ENCODE measurements around the gene AMOTL1.

Gene AMOTL1, protein sequence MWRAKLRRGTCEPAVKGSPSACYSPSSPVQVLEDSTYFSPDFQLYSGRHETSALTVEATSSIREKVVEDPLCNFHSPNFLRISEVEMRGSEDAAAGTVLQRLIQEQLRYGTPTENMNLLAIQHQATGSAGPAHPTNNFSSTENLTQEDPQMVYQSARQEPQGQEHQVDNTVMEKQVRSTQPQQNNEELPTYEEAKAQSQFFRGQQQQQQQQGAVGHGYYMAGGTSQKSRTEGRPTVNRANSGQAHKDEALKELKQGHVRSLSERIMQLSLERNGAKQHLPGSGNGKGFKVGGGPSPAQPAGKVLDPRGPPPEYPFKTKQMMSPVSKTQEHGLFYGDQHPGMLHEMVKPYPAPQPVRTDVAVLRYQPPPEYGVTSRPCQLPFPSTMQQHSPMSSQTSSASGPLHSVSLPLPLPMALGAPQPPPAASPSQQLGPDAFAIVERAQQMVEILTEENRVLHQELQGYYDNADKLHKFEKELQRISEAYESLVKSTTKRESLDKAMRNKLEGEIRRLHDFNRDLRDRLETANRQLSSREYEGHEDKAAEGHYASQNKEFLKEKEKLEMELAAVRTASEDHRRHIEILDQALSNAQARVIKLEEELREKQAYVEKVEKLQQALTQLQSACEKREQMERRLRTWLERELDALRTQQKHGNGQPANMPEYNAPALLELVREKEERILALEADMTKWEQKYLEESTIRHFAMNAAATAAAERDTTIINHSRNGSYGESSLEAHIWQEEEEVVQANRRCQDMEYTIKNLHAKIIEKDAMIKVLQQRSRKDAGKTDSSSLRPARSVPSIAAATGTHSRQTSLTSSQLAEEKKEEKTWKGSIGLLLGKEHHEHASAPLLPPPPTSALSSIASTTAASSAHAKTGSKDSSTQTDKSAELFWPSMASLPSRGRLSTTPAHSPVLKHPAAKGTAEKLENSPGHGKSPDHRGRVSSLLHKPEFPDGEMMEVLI

DNA sequence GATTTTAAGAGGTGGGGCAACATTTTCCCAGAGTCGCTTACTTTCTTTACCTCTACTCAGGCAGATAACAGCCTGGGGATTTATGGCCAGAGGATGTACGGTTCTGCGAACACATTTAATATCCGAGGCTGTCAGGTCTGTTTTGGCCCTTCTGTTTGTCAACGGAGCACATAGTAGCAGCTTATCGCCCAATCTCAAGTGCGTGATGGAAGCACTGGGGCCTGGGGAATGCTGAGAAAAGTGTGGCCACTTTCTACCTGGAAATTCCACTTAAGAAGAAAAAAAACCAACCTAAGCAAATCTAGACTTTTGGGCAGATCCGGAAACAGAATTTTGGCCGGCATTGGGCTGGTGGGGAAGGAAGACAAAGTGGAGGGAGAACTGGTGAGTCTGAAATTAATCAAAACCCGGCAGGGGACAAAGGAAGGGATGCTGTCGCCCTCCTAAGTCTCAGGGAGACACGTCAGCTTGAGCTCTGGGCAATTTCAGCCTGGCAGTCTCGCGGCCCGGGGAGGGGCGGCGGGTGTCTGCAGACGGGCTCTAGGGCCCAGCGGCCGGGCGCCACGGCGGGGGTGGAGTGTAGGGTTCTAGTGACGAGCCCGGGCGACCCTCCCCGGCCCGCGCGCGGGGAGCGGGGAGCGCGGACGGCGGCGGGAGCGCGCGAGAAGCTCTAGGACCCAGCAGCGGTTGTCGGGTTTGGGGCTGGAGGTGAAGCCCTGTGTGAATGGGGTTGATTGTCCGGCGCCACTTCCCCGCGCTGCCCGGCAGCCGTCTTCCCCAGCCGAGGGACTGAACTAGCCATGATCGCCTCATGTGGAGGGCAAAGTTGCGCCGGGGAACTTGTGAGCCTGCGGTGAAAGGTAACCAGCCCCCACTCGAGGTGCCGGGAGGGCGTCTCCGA, at the start of gene AMOTL1:
Gene AMOTL1 (plus strand): TSS at position 656 of the 901 bp plus-strand sequence. CDS start 156 bp downstream, at position 812.
- no peak for DNase-seq (ENCODE audit: low read depth)

DNA sequence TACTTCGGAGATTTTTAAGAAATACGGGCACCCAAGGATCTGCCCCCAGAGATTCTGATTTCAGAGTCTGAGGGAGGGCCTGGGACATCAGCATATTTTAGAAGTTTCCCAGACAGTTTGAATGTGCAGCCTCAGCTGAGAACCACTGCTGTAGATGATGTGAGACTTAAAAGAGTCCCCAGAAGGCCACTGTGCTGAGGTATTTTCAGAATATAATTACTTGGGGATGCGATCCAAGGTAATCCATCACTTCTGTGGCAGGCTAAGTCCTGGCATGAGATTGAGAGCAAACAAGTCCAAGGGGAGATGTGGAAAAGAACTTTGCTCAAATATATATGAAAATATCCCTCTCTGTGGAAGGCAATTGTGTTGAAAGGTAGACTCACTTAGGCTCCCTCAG, 48.3 kb upstream of the AMOTL1 start:
- DNase-seq (ENCODE audit: low read depth), result no peak

DNA sequence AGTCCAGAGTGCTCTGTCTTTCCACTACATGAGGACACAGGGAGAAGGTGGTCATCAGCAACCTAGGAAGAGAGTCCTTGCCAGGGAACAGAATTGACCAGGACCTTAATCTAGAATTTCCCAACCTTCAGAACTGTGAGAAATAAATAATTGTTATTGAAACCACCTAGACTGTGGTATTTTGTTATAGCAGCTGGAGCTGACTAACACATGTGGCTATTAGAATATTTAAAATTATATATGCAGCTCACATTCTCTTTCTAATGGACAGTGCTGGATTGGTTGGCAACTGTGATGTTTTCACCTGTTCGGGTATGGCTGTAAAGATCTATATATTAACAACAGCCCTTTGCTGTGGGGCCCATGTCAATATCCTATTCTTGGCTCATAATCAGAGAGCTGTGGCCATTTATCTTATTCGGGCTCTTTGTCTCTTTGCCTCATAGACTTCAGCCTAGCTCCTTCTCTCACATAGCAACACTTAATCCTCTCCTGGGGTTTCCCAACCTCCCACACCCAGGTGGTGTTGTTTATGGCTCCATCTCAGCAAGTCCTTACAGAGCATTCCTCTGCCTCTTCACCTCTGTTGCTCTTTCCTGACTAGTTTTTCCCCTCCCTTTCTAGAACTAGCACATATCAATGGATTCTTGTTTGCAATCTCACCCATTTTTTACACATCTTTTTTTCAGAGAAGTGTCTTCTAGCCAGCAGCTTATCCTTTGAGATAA, 46.4 kb upstream of the AMOTL1 start:
- no peak for DNase-seq (ENCODE audit: low read depth)

DNA sequence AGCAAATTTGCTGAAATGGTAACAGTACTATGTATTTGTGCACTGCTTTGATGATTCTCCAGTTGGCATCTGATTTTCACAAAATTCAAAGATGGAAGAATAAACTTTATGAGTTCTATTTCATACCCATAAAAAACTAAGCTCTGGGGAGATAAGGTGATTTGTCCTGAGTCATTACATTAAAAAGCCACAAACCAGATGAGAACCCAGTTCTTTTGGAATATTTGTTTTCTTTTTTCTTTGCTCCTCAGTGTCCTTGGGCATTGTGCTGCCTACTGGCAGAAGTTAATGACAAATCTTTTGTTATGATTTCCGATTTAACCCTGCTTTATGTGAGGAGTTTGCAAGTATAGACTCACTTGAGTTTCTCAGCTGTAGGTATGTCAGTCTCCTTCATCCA, 45.4 kb upstream of the AMOTL1 start:
- DNase-seq (ENCODE audit: low read depth), result no peak

DNA sequence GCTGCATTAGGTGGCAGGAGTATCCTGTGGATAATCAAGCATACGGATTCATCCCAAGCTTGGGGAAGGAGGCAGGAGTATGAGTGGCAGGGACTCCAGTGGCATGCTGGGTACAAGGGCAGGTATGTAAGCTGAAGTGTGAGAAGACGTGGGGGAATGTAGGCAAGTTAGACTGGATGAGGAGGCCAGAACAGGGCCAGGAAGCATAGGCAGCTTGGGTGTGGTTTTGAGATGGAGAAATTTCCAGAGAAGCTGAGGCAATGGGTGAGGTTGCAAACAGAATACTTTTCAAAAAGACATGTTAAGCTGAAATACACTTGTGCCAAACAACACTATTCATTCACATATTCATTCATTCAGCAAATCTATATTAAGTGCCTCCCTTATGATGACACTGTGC, 43.1 kb upstream of the AMOTL1 start:
- no peak for DNase-seq (ENCODE audit: low read depth)

DNA sequence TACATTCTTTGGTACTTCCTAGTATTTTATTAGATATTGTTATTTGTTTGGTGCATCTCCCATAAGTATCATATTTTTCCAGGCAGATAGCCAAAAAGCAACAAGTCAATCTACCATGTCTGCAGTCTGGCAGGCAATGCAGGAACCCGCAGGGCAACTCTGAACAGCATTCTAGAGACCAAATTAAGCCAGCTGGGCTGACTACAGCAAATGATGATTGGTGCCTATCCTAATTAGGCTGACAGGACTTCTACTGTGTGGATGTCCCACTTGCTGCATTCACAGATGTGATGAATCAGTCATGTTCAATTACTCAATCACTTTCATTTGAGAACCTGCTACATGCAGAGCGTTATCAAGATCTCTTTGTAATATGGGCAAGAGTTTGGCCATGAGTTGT, 40.3 kb upstream of the AMOTL1 start:
- DNase-seq (ENCODE audit: low read depth), result no peak

DNA sequence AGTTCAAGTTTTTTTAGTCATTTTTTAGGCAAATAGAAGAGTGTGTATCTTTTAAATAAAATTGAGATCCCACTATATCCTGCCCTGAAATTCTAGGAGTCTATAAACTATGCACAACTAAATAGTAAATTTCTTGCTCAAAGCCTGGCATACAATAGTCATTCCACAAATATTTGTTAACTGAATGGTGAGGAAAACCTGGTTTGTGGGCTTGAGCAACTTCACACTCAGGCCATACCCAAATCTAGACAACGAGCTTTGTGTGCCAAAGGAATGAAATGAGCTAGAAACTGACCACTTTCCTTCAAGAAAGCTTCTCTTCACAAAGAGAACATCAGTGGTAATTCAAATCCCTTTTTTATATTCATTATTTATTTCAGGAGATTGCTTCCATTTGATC, 39.6 kb upstream of the AMOTL1 start:
- no peak for DNase-seq (ENCODE audit: low read depth)

DNA sequence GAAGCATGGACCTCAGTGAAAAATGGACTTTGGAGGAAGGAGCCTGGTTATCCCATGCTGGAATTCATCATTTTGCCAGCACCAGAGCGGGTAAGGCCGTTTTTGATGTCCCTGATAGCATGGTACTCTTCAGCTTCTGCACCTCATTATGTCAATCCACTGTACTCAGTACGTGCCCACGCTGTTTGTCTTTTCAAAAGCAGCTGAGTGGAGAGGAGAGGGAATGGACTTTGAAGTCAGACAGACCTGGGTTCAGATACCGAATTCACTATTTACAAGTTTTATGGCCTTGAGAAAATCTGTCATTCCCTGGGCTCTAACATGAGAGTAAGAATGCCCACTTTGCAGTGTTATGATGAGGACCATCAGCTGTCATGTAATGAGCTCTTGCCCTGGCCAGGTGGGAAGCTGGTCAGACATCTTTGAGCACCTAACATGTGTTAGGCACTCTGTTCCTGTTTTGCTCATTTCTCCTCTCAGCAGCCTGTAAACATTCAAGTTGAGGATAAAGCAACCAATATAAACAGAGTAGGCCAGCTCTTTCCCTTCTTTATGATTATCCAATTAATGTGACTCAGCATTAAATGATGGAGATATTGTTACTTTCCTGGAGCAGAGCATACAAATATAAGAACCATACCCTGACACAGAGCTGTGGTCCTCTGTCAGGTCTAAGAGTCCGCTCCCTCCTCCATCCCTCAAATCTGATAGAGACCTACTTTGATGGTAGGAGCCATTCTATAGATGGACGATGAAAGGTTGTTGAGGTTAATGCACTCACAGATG, 39.0 kb upstream of the AMOTL1 start:
- DNase-seq (ENCODE audit: low read depth), result no peak

DNA sequence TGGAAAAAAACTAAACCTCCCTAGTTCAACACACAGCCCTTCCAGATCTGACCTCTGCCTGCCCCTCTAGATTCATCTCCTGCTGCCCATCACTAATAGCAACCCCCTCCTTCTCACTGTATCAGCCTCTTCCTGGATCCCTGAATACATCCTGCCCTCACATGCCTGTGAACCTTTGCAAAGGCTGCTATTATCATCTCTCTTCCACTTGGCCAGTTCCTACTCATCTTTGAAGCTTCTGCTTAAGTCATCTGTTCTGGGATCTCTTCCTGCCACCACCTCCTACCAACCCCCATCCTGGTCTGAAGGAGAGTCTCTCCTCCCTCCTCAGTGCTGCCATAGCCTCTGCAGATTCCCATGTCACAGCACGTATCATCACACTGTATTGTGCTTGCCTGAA, 38.0 kb upstream of the AMOTL1 start:
- no peak for DNase-seq (ENCODE audit: low read depth)

DNA sequence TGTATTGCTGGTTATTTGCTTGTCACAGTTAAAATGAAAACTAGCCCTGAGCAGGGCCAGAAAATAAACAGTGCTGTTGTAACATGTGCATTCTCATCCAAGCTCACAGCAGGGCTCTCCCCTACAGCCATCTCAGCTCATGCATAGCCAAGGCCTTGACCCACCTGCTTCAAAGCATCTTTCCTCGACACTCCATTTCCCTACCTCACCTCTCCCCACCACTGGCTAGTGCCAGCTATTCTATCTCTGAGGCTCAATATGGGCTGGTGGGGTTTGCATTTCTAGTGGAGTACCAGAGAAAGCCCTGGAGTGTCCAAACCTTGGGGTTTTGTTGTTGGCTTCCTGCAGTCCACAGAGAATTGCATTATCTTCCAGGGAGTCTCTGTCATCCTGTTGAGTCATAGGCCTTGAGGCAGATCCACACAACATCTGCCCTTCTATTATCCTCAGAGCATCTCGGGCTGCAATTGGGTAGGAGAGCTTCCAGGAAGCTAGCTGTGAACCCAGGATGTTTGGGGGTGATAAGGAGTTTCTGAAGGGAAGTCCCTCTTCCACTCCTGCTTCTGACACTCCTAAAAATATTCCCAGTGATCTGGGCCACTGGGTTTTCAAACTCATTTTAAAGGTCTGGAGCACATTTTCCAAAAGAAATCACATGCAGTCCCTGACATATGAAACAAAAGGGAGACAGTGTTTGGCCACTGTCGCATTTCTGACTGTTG, 36.1 kb upstream of the AMOTL1 start:
- no peak for DNase-seq (ENCODE audit: low read depth)

DNA sequence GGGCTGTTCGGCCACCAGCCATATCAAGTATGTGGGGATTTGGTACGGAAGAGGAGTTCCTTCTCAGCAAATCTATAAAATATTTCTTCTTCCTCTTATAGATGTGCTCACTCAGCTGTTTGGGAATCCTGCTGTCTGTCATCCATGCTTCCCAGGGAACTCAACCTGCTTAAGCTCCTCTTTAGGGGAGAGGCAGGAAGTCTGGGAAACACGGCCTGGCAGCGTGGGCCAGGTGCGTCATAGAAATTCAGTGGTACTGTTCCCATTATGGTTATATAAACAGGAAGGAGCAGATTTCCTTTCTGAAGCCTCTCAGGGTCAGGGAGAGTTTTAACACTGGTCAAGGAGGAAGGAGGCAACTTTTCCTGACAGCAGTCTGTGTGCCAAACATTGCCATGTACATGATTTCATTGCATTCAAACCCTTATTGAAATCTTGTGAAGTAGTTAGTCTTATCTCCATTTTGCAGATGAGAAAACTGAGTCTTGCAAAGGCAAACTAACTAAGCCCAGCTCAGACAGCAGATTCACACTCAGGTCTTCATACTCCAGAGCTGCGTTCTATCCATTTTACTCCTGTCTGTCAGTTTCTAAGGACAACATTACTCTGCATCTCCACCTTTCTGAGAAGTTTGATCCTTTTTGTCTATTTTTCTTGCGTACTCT, 35.4 kb upstream of the AMOTL1 start:
- DNase-seq (ENCODE audit: low read depth), result no peak

DNA sequence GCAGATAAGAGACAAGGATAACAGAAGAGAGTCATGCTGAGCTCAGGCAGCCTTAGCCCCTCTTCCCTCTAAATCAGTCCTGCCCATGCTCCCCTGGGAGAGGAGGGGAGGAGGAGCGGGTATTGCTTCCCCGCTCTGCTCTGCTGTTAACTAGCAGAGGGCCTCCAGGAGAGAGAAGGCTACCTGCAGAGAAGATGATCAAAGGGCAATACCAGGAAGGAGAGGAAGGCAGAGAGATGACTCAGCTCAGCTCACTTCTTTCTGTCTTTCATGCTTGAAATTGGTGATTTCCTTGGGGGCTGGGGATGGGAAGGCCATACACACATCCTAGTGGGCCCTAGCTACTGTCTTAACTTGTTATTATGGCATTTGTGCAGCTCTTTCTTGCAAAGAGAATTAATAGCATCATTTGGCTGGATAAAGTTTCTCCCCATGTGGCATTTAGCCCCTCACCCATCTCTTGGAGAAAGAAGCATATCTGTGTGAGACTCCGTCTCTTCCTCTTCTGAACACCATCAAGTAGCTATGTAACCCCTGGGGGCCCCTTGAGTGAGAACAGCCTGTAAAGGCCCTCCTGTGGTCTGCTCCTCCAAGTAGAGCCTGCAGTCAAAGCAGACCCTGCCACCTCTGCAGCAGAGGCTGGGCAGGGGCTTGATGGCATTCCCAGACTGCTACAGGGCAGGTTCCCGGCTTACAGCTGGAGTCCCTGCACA, 33.4 kb upstream of the AMOTL1 start:
- DNase-seq (ENCODE audit: low read depth), result no peak

DNA sequence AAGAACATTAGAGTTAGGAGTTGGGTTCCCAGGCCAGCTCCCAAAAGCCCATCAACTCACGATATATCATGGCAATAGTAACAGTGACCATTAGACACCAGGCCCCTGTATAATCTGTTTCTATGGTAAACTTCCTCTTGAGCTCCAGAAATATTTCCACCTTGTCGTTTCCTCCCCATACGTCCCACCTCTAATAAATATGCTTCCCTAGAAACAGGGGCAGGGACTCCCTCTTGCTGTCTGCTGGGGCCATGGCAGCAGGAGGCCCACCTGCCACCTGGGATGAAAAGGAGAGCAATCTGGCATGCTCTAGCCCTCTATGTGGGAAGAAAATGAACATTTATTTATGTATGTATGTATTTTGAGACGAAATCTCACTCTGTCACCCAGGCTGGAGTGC, 32.2 kb upstream of the AMOTL1 start:
- no peak for DNase-seq (ENCODE audit: low read depth)

DNA sequence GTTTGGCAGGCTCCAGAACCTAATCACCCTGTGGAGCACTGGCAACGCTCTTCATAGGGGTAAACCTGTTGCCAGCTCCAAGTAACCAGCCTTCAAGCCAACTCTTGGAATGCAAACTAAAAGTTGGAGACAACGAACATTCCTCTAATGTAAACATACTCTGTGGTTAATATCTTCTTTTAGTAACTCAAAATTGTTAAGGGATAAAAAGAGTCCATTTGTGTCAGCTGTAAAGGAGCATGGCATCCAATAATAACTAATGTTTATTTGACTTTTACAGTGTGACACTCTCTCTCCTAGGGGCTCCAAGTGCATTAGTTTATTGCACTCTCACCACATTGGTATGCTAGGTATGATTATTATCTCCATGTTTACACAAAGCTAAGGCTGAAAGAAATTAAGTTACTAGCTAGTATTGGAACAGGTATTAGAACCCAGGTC, 31.0 kb upstream of the AMOTL1 start:
- no peak for DNase-seq (ENCODE audit: low read depth)

DNA sequence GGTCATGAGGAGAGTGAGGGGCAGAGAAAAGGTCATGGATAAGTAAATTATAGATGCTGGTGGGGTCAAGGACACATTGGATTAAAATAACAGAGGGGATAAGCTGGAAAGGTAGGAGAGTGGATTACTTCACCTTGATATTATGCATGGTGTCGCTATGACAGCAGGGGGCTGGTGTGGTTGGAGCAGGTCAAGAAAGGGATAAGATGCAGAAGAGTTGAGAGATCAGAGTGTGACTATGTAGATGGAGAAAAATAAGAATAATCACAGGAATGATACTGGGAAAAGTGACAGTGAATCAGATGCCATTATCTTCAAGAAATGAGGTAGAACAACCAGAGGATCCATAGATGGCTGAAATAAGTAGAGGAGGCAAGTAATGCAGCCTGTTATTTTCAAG, 29.4 kb upstream of the AMOTL1 start:
- no peak for DNase-seq (ENCODE audit: low read depth)

DNA sequence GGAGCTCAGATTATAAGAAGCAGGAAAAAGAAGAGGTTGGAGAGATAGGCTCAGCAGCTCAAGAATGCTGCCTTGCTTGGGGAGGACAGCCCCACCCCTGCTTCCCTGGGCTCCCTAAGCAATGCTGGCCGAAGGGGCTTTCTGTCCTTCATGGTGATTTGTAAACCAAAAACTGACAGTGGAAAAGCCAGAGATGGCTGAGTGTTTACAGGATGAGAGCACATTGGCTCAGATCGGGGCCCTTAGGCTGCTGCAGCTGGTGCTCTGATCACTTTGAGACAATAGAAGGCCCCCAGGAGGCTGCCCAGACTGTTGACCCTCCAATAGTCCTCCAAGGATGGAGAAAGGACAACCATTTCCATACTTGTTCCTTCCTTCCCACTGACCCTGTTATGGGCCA, 28.8 kb upstream of the AMOTL1 start:
- no peak for DNase-seq (ENCODE audit: low read depth)

DNA sequence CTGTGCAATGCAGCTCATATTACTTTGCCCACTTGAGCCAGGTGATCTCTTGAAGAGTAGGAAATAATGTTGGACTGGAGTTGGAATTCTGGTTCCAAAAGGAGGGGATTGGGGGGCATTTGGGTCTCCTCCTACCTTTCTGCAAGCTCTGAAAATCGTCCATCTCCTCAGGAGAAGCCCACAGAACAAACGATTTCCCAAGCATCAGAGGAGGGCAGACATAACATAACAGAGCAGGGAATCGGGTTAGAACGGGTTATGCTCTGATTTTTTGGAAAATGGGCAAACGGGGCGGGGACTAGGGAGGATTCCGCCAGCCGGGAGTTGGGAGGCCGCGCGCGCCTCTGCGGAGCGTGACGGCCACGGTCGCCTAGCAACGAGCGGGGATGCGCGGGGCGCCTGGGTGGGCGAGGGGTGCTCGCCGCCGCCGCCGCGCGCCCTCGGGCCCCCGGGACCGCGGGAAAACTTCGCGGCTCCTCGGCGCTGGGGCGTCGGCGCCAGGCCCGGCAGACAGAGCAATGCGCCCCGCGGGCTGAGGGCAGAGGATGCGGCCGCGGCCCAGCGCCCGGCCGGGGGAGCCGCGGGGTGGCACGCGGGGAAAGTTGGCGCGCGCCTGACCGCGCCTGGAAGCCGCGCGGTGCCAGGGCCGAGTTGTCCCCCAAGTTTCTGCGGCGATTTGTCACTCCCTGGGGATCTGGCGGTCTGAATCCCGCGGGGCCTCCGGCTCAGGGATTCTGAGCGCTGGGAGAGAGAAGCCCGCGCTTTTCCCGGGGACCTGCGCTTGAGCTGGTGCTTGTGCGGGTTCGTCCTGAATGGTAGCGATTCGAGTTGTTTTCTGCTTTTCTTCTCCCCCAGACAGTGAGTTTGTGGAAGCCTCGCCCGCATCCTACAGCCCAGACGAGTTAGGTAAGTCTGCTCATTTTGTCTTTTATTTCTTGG, 27.8 kb upstream of the AMOTL1 start:
- DNase-seq (ENCODE audit: low read depth), result no peak
